ENCODE data around the gene SUN5.

- no peak for TF ChIP-seq POLR2A (IDR thresholded peaks at IDR 0.05; ENCODE audit: low read depth, low read length)
- no peak for TF ChIP-seq TAF1 (IDR thresholded peaks at IDR 0.05; ENCODE audit: borderline replicate concordance, low read depth, low read length)
- TF ChIP-seq POLR2AphosphoS5 (IDR thresholded peaks at IDR 0.05; ENCODE audit: low read depth, low read length): no peak
Measured at GRCh38 chr20:32997431-32997830, 6.8 kb downstream of the SUN5 start.

All from GM12892 (cell line).